H9 (cell line): ENCODE measurements around the gene SGCD. TPM values are rescaled to one million over a fixed set of nuclear protein-coding genes. Genes with fewer than 3 reads are reported as not detected.

Experiments used
- DNase-seq: peaks from one replicate; pipeline ENCODE4 v3.0.0-alpha.2; 2017
- H2AFZ ChIP-seq: one replicate; pipeline ENCODE4 v1.6.1; 2013; ENCODE audit warnings: mild to moderate bottlenecking, low read length, control low read depth, moderate library complexity
- H2AK5ac ChIP-seq: 2 replicates; pipeline ENCODE4 v1.6.1; 2013; ENCODE audit warnings: low read length, control low read depth, mixed read lengths; ENCODE audit not compliant: insufficient read length
- H2BK120ac ChIP-seq: one replicate; pipeline ENCODE4 v1.6.1; 2013; ENCODE audit warnings: low read depth, mild to moderate bottlenecking, low read length, control low read depth, inconsistent platforms; ENCODE audit not compliant: poor library complexity, severe bottlenecking
- H2BK12ac ChIP-seq: 2 replicates; pipeline ENCODE4 v1.6.1; 2013; ENCODE audit warnings: low read length, control low read depth, mixed read lengths, low read depth; ENCODE audit not compliant: insufficient read length
- H2BK15ac ChIP-seq: 2 replicates; pipeline ENCODE4 v1.6.1; 2013; ENCODE audit warnings: low read depth, low read length, control low read depth
- H2BK20ac ChIP-seq: one replicate; pipeline ENCODE4 v1.6.1; 2013; ENCODE audit warnings: low read depth, mild to moderate bottlenecking, low read length, control low read depth, inconsistent platforms; ENCODE audit not compliant: poor library complexity, severe bottlenecking
- H2BK5ac ChIP-seq: 2 replicates; pipeline ENCODE4 v1.6.1; 2013; ENCODE audit warnings: low read length, control low read depth, mixed read lengths; ENCODE audit not compliant: insufficient read length
- H3K14ac ChIP-seq: 2 replicates; pipeline ENCODE4 v1.6.1; 2013; ENCODE audit warnings: low read length, control low read depth; ENCODE audit not compliant: insufficient read depth
- H3K18ac ChIP-seq: 2 replicates; pipeline ENCODE4 v1.6.1; 2013; ENCODE audit warnings: low read depth, mild to moderate bottlenecking, mixed read lengths, low read length, control low read depth; ENCODE audit not compliant: insufficient read length
- H3K23ac ChIP-seq: 2 replicates; pipeline ENCODE4 v1.6.1; 2013; ENCODE audit warnings: low read length, control low read depth, mixed read lengths, low read depth; ENCODE audit not compliant: insufficient read length
- H3K23me2 ChIP-seq: 2 replicates; pipeline ENCODE4 v1.6.1; 2013; ENCODE audit warnings: low read depth, mild to moderate bottlenecking, mixed read lengths, low read length, control low read depth; ENCODE audit not compliant: insufficient read length, poor library complexity, severe bottlenecking
- H3K27ac ChIP-seq: 2 replicates; pipeline ENCODE4 v1.5.1; 2013; ENCODE audit warnings: low read length, control low read depth, mixed read lengths, low read depth; ENCODE audit not compliant: insufficient read length
- H3K27me3 ChIP-seq: 2 replicates; pipeline ENCODE4 v1.6.1; 2013; ENCODE audit warnings: low read length, control low read depth, inconsistent platforms; ENCODE audit not compliant: insufficient read depth
- H3K4ac ChIP-seq: 2 replicates; pipeline ENCODE4 v1.6.1; 2013; ENCODE audit warnings: low read depth, mild to moderate bottlenecking, control low read depth, inconsistent platforms, low read length, moderate library complexity
- H3K4me1 ChIP-seq: 2 replicates; pipeline ENCODE4 v1.6.1; 2013; ENCODE audit warnings: low read length, control low read depth, inconsistent platforms; ENCODE audit not compliant: insufficient read depth
- H3K4me2 ChIP-seq: 2 replicates; pipeline ENCODE4 v1.6.1; 2013; ENCODE audit warnings: low read length, control low read depth, mixed read lengths; ENCODE audit not compliant: insufficient read length, insufficient read depth
- H3K56ac ChIP-seq: 2 replicates; pipeline ENCODE4 v1.6.1; 2013; ENCODE audit warnings: low read depth, mild to moderate bottlenecking, mixed read lengths, low read length, control low read depth; ENCODE audit not compliant: insufficient read length
- H3K79me1 ChIP-seq: 2 replicates; pipeline ENCODE4 v1.6.1; 2013; ENCODE audit warnings: low read depth, mild to moderate bottlenecking, moderate library complexity, low read length, control low read depth, inconsistent platforms; ENCODE audit not compliant: insufficient read depth, poor library complexity, severe bottlenecking
- H3K79me2 ChIP-seq: 2 replicates; pipeline ENCODE4 v1.6.1; 2013; ENCODE audit warnings: low read length, control low read depth, inconsistent platforms; ENCODE audit not compliant: insufficient read depth
- H3K9ac ChIP-seq: 2 replicates; pipeline ENCODE4 v1.6.1; 2013; ENCODE audit warnings: low read length, control low read depth, mixed read lengths; ENCODE audit not compliant: insufficient read length; ENCODE audit errors: extremely low read depth
- H3K9me3 ChIP-seq: one replicate; pipeline ENCODE4 v1.6.1; 2013; ENCODE audit warnings: low read depth, low read length, inconsistent platforms; ENCODE audit not compliant: control insufficient read depth
- H3T11ph ChIP-seq: one replicate; pipeline ENCODE4 v1.6.1; 2013; ENCODE audit warnings: mild to moderate bottlenecking, low read length, control low read depth, inconsistent platforms
- H4K20me1 ChIP-seq: one replicate; pipeline ENCODE4 v1.6.1; 2013; ENCODE audit not compliant: control insufficient read depth, insufficient read length, insufficient read depth
- H4K5ac ChIP-seq: 2 replicates; pipeline ENCODE4 v1.6.1; 2013; ENCODE audit warnings: low read depth, mild to moderate bottlenecking, mixed read lengths, low read length, control low read depth; ENCODE audit not compliant: insufficient read length
- H4K8ac ChIP-seq: replicated peaks from 2 replicates; pipeline ENCODE4 v1.6.1; 2013; ENCODE audit warnings: low read length, control low read depth, mixed read lengths, low read depth; ENCODE audit not compliant: insufficient read length
- H4K91ac ChIP-seq: 2 replicates; pipeline ENCODE4 v1.6.1; 2013; ENCODE audit warnings: low read depth, mild to moderate bottlenecking, moderate library complexity, mixed read lengths, low read length, control low read depth; ENCODE audit not compliant: insufficient read length
- H3K27ac Mint-ChIP-seq, 3 experiments: 2 replicates in 2 of 3; 3 replicates in 1 of 3; pipeline ENCODE4 v1.8.0; 2020 to 2021; ENCODE audit warnings: mixed read lengths in 3 of 3, mild to moderate bottlenecking in 1 of 3, moderate library complexity in 1 of 3
- H3K27me3 Mint-ChIP-seq: 2 replicates; pipeline ENCODE4 v1.8.0; 2021; ENCODE audit warnings: low read depth, mild to moderate bottlenecking, moderate library complexity, mixed read lengths
- H3K36me3 Mint-ChIP-seq, 3 experiments: 2 replicates in 2 of 3; 3 replicates in 1 of 3; pipeline ENCODE4 v1.8.0; 2020 to 2021; ENCODE audit warnings: low read depth in 3 of 3, mixed read lengths in 3 of 3; ENCODE audit not compliant: insufficient read depth in 1 of 3
- H3K4me1 Mint-ChIP-seq, 2 experiments: 2 replicates each; pipeline ENCODE4 v1.8.0; 2020; ENCODE audit warnings: mixed read lengths in 2 of 2
- H3K4me3 Mint-ChIP-seq, 2 experiments: 2 replicates in 1 of 2; 3 replicates in 1 of 2; pipeline ENCODE4 v1.8.0; 2020 to 2021; ENCODE audit warnings: mild to moderate bottlenecking in 2 of 2, mixed read lengths in 2 of 2, moderate library complexity in 1 of 2
- H3K9me3 Mint-ChIP-seq, 2 experiments: 2 replicates in 1 of 2; 3 replicates in 1 of 2; pipeline ENCODE4 v1.8.0; 2020; ENCODE audit warnings: mild to moderate bottlenecking in 2 of 2, mixed read lengths in 2 of 2, moderate library complexity in 1 of 2
- CTCF ChIP-seq: fragments of 200-600 bp; sonication (generic); conservative IDR thresholded peaks from 3 replicates; pipeline ENCODE4 v1.8.0; 2021; ENCODE audit warnings: antibody characterized with exemption, mild to moderate bottlenecking
- WGBS: extraction: QIAGEN DNeasy Blood & Tissue Kit; methylation state at CpG from one replicate; pipeline ENCODE4 v1.1.7; 2013; ENCODE audit warnings: missing lambda C conversion rate, low lambda C conversion rate, mixed read lengths; ENCODE audit not compliant: insufficient read length; ENCODE audit errors: extremely low coverage; 5-methylcytosine and 5-hydroxymethylcytosine counted together
- total RNA-seq: library from RNA; stranded (reverse); gene quantifications from 2 replicates; pipeline ENCODE4 v1.2.1, GENCODE V29; 2021

The SGCD gene
- total RNA-seq, 1 experiment from 2014 or later: 0.11 TPM

- H3K4me1 Mint-ChIP-seq: peaks cover 14 to 21% of the 10 kb centered on the region in 2 experiments
- DNase-seq: no peak
Observed at GRCh38 chr5:156477196-156477595, 150.2 kb downstream of the SGCD start.

More at GRCh38 chr5:156477196-156477595, 150.2 kb downstream of the SGCD start:
- H2BK20ac ChIP-seq: no peak overlapping the region
- H4K20me1 ChIP-seq: no peaks in the 10 kb centered on the region
- no peak for TF ChIP-seq CTCF
- H2AFZ ChIP-seq: no peak overlapping the region
- no peak overlapping the region for H3K56ac ChIP-seq
- H3K14ac ChIP-seq: no peak overlapping the region
- no peaks in the 10 kb centered on the region for H3K9me3 Mint-ChIP-seq
- H3T11ph ChIP-seq: no peak overlapping the region
- no peak overlapping the region for H3K4ac ChIP-seq
- no peak overlapping the region for H3K27ac Mint-ChIP-seq
- H2BK15ac ChIP-seq: no peak overlapping the region
- H3K9me3 ChIP-seq: no peaks in the 10 kb centered on the region
- no peak overlapping the region for H2BK120ac ChIP-seq
- no peak overlapping the region for H3K18ac ChIP-seq
- H3K36me3 Mint-ChIP-seq: no peaks in the 10 kb centered on the region; a peak in 1 of 7 replicates
- no peak overlapping the region for H2BK5ac ChIP-seq
- no peaks in the 10 kb centered on the region for H3K23me2 ChIP-seq
- no peaks in the 10 kb centered on the region for H3K4me1 ChIP-seq
- H3K27me3 ChIP-seq: no peaks in the 10 kb centered on the region
- H3K79me1 ChIP-seq: no peaks in the 10 kb centered on the region
- H2AK5ac ChIP-seq: no peak overlapping the region
- no peak overlapping the region for H4K5ac ChIP-seq
- H3K4me3 Mint-ChIP-seq: no peak overlapping the region
- H3K27me3 Mint-ChIP-seq: no peaks in the 10 kb centered on the region
- no peak overlapping the region for H4K91ac ChIP-seq
- no peak overlapping the region for H3K9ac ChIP-seq
- no peak overlapping the region for H4K8ac ChIP-seq
- no peak overlapping the region for H3K27ac ChIP-seq
- H2BK12ac ChIP-seq: no peak overlapping the region
- WGBS: no CpG with 5 or more reads among the region's 1 CpG
- no peaks in the 10 kb centered on the region for H3K79me2 ChIP-seq
- H3K23ac ChIP-seq: no peak overlapping the region
- H3K4me2 ChIP-seq: no peak overlapping the region
